Spinal cord (tissue), 10 donors: ENCODE data around the gene STON2. TPM values are rescaled to one million over a fixed set of nuclear protein-coding genes. Genes with fewer than 3 reads are reported as not detected.
A peak's percentile ranks its signal among the peaks of the same experiment; 100 is the strongest.

Source experiments
- DNase-seq, 6 donors: peaks; one replicate each; pipeline versions ENCODE4 v3.0.0 to v3.0.0-alpha.2; 2013 to 2015; ENCODE audit warnings: low spot score in 6 of 6, low read depth in 4 of 6
- H3K27ac ChIP-seq: one replicate; pipeline ENCODE4 v1.5.1; 2013; ENCODE audit warnings: low read depth, low read length, control low read depth
- H3K27me3 ChIP-seq: one replicate; pipeline ENCODE4 v1.6.1; 2013; ENCODE audit warnings: low read length; ENCODE audit not compliant: control insufficient read depth, insufficient read depth
- H3K36me3 ChIP-seq: one replicate; pipeline ENCODE4 v1.6.1; 2013; ENCODE audit warnings: low read length; ENCODE audit not compliant: control insufficient read depth, insufficient read depth
- H3K4me1 ChIP-seq: one replicate; pipeline ENCODE4 v1.6.1; 2013; ENCODE audit warnings: low read length; ENCODE audit not compliant: control insufficient read depth, insufficient read depth
- H3K4me3 ChIP-seq: one replicate; pipeline ENCODE4 v1.5.1; 2013; ENCODE audit warnings: low read depth, low read length, control low read depth
- H3K9me3 ChIP-seq: one replicate; pipeline ENCODE4 v1.6.1; 2013; ENCODE audit warnings: low read length; ENCODE audit not compliant: control insufficient read depth, insufficient read depth
- WGBS: methylation state at CpG from one replicate; pipeline ENCODE4 v1.1.5; 2013; ENCODE audit warnings: missing lambda C conversion rate; ENCODE audit not compliant: insufficient coverage; 5-methylcytosine and 5-hydroxymethylcytosine counted together
- polyA plus RNA-seq, 2 donors: library from polyadenylated mRNA; unstranded; fragments of 120-200 nt; gene quantifications; one replicate each; pipeline ENCODE4 v1.2.1, GENCODE V29; 2013; ENCODE audit not compliant: insufficient read length in 2 of 2
- total RNA-seq, 2 donors: library from RNA; depleted of rRNA in 1 of 2; stranded (reverse); fragments of 120-200 nt in 1 of 2; fragments of >200 nt in 1 of 2; gene quantifications; one replicate each; pipeline versions ENCODE4 v1.2.3 to v1.2.4, GENCODE V29; 2013 to 2014
- donor health status: healthy.

STON2 gene
- total and polyA plus RNA-seq, 4 donors, result 21.8 to 81.9 (median 50.2) TPM

- Histone ChIP-seq H3K4me3 (no peak overlapping the region), H3K27me3 (no peaks in the 10 kb centered on the region), H3K9me3 (no peaks in the 10 kb centered on the region), H3K36me3 (no peaks in the 10 kb centered on the region), H3K4me1 (peaks cover 10% of the 10 kb centered on the region), H3K27ac (no peak overlapping the region)
- WGBS, result no CpG with 5 or more reads among the region's 3 CpGs
- no peak for DNase-seq
Measured at GRCh38 chr14:81344481-81345160, 55.5 kb downstream of the STON2 start.

- DNase-seq, result no peak
- Histone ChIP-seq H3K4me3 (no peak overlapping the region), H3K27ac (no peak overlapping the region), H3K27me3 (no peaks in the 10 kb centered on the region), H3K4me1 (peaks cover 10% of the 10 kb centered on the region), H3K9me3 (no peaks in the 10 kb centered on the region), H3K36me3 (no peaks in the 10 kb centered on the region)
- no CpG with 5 or more reads among the region's 2 CpGs for WGBS
Measured at GRCh38 chr14:81343701-81344100, 56.4 kb downstream of the STON2 start.

DNA sequence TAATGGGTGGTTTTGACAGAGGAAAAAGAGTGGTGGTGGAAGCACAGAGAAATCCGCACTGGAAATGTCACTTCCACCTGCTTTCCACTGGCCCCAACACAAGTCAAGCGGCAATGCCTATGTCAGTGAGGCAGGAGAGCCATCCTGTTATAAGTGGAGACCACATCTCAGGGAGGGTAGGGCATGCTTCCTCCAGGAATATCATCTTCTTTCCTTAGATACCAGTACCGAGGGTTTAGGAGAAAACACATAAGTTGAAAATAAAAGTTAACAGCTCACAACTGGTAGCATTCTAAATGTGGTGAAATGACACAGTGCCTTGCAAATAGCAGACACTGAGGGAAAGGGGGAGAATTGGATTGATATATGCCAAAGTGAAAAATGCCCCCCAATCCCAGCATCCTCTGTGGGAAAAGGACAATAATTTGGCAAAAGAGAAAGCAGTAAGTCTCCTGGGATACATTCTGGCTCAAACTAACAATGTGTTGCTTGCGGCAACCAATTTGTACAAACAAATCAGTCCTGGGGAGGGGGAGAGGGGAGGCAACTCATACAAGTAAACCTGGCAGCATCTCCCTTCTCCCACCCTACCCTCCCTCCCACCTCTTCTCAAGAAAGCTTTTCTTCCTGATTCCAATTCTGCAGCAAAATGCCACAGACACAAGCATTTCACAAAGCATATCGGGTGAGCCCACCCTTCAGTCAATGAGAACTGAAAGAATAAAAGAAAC, 57.1 kb downstream of the STON2 start:
- Histone ChIP-seq H3K27ac (peak overlapping the region; percentile 49), H3K36me3 (no peaks in the 10 kb centered on the region), H3K27me3 (no peaks in the 10 kb centered on the region), H3K4me3 (no peak overlapping the region), H3K9me3 (no peaks in the 10 kb centered on the region), H3K4me1 (peaks cover 10% of the 10 kb centered on the region)
- WGBS, result no CpG with 5 or more reads among the region's 5 CpGs
- peak in 4 of 6 donors; percentile 51 to 86 (median 70) for DNase-seq

DNA sequence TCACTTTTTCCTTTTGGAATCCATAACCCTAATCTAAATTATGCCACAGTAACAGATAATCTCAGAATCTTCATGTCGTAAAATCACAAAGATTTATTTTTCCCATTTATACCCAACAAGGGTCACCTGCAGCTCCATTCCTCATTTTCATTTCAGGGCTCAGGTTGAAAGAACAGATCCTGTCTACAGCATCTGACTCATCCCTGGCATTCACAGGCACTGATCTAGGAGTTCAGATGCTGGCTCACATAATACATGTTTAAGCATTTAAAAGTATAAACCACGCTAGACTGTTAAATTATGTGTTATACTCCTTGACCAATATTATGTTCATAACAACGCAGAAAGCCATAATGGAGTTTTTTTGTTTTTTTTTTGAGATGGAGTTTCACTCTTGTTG, 58.3 kb downstream of the STON2 start:
- Histone ChIP-seq H3K27me3 (no peaks in the 10 kb centered on the region), H3K4me1 (peaks cover 10% of the 10 kb centered on the region), H3K4me3 (no peak overlapping the region), H3K9me3 (no peaks in the 10 kb centered on the region), H3K27ac (no peak overlapping the region), H3K36me3 (no peaks in the 10 kb centered on the region)
- WGBS, result 91% methylated on average over 1 of the region's 3 CpGs
- no peak for DNase-seq

GRCh38 chr14:81341370-81341769, 58.8 kb downstream of the STON2 start:
- no peak overlapping the region for H3K4me3 ChIP-seq
- no peaks in the 10 kb centered on the region for H3K9me3 ChIP-seq
- DNase-seq, result no peak
- H3K4me1 ChIP-seq, result peaks cover 10% of the 10 kb centered on the region
- WGBS, result 60% methylated on average over 1 of the region's 2 CpGs
- no peaks in the 10 kb centered on the region for H3K27me3 ChIP-seq
- no peaks in the 10 kb centered on the region for H3K36me3 ChIP-seq
- no peak overlapping the region for H3K27ac ChIP-seq

DNA sequence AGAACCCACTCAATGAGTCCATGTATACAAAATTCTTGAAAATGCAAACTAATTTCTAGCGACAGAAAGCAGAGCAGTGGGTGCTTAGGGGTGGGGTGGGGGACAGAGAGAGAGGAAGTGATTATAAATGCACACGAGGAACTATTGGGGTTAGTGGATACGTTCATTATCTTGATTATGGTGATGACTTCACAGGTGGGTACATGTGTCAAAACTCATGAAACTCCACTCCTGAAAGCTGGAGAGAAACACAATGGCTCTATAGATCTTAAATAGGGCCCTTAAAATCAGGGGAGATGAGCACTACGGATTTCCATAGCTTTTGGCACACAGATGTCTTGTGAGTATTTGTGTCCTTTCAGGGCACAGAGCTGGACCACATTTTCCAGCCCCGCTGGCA, 59.9 kb downstream of the STON2 start:
- H3K36me3 ChIP-seq, result no peaks in the 10 kb centered on the region
- H3K4me1 ChIP-seq, result peaks cover 10% of the 10 kb centered on the region
- no peaks in the 10 kb centered on the region for H3K9me3 ChIP-seq
- no peaks in the 10 kb centered on the region for H3K27me3 ChIP-seq
- H3K4me3 ChIP-seq, result no peak overlapping the region
- DNase-seq, result no peak
- H3K27ac ChIP-seq, result no peak overlapping the region
- 100% methylated on average over 1 of the region's 5 CpGs for WGBS

DNA sequence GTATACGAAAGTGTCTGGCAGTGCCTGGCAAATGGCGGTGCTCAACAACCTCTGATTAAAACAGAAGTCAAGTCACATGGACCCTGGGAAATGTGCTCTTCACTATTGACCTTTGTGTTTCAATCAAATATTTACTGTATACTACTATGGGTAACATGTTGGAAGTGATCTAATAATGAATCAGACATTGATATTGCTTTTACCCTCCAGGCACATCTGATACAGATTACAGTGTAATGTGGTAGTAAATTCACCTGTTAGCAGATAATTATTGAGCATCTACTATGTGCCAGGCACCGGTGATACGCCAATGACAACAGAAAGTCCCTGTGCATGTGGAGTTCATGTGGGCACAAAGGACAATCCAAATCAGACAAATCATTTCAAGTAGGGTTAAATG, 63.1 kb downstream of the STON2 start:
- 90% methylated on average over 2 of the region's 4 CpGs for WGBS
- no peak overlapping the region for H3K4me3 ChIP-seq
- H3K4me1 ChIP-seq, result peaks cover under 1% of the 10 kb centered on the region
- DNase-seq, result no peak
- H3K36me3 ChIP-seq, result no peaks in the 10 kb centered on the region
- H3K27me3 ChIP-seq, result no peaks in the 10 kb centered on the region
- no peaks in the 10 kb centered on the region for H3K9me3 ChIP-seq
- no peak overlapping the region for H3K27ac ChIP-seq

DNA sequence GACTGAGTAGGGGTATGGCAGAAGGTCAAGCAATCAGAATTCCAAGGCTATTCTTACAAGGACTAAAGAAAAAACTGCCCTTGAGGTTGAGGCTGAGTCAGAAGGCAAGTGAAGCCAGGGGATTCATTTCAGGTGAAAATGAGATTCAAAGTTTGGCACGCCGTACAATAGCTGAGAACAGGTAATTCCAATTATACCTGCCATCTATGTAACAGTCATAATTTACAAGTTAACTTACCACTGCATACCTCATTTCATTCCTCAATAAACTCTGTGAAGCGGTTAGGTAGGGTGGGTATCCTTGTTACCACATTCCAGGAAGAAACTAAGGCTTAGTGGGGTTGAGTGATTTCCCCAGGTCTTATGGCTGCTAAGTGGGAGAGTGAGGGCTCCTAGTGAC, 64.1 kb downstream of the STON2 start:
- peaks cover 7% of the 10 kb centered on the region for H3K4me1 ChIP-seq
- H3K27me3 ChIP-seq, result no peaks in the 10 kb centered on the region
- no peaks in the 10 kb centered on the region for H3K36me3 ChIP-seq
- WGBS, result no CpG with 5 or more reads among the region's 3 CpGs
- H3K9me3 ChIP-seq, result no peaks in the 10 kb centered on the region
- H3K27ac ChIP-seq, result no peak overlapping the region
- no peak for DNase-seq
- no peak overlapping the region for H3K4me3 ChIP-seq

- Histone ChIP-seq H3K4me1 (peaks cover 12% of the 10 kb centered on the region), H3K4me3 (no peak overlapping the region), H3K9me3 (no peaks in the 10 kb centered on the region), H3K27ac (no peak overlapping the region), H3K36me3 (no peaks in the 10 kb centered on the region), H3K27me3 (no peaks in the 10 kb centered on the region)
- WGBS, result 100% methylated on average over 1 of the region's 1 CpG
- no peak for DNase-seq
Measured at GRCh38 chr14:81332725-81333124, 67.4 kb downstream of the STON2 start.
